ENCODE results near the gene MTIF2. TPM values are rescaled to one million over a fixed set of nuclear protein-coding genes. Genes with fewer than 3 reads are reported as not detected.
A peak's percentile ranks its signal among the peaks of the same experiment; 100 is the strongest.

The MTIF2 gene
- total and polyA plus RNA-seq, 9 of the 15 experiments (the other 6 are each of a cell fraction or from before 2014, with no cell fraction given) = 58.7 to 143 (median 105) TPM

DNA sequence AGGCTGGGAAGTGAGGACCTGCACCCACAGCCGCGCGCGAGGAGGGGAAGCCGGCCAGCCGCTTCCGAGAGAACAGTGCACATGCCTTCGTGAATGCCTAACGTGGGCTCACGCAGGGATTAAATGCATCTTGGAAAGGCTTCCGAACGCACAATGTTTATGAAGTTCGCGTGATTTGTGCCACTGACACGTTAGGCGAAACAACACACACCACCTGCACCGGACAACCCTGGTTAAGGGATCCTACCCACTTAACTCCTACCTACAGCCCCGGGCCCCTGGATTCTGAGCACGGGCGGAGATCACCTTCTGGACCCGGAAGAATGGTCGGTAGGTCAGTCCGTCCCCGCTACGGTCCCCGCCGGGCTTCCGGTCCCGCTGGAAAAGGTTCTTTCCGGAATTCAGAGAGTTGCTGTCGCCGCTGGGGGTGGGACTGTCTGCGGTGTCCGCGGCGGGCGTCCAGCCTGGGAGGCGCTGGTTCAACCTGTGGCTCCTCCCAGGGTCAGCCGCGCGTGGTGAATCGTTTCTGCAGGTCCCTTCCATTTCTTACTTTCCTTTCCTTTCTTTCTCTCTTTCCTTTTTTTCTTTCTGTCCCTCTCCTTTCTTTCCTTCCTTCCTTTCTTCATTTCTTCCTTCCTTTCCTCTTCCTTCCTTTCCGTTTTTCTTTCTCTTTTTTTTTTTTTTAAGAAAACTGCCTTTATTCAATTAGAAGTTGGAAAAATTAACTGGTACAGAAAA, at the start of gene MTIF2 (continued):
- TF ChIP-seq, protein P1, sequence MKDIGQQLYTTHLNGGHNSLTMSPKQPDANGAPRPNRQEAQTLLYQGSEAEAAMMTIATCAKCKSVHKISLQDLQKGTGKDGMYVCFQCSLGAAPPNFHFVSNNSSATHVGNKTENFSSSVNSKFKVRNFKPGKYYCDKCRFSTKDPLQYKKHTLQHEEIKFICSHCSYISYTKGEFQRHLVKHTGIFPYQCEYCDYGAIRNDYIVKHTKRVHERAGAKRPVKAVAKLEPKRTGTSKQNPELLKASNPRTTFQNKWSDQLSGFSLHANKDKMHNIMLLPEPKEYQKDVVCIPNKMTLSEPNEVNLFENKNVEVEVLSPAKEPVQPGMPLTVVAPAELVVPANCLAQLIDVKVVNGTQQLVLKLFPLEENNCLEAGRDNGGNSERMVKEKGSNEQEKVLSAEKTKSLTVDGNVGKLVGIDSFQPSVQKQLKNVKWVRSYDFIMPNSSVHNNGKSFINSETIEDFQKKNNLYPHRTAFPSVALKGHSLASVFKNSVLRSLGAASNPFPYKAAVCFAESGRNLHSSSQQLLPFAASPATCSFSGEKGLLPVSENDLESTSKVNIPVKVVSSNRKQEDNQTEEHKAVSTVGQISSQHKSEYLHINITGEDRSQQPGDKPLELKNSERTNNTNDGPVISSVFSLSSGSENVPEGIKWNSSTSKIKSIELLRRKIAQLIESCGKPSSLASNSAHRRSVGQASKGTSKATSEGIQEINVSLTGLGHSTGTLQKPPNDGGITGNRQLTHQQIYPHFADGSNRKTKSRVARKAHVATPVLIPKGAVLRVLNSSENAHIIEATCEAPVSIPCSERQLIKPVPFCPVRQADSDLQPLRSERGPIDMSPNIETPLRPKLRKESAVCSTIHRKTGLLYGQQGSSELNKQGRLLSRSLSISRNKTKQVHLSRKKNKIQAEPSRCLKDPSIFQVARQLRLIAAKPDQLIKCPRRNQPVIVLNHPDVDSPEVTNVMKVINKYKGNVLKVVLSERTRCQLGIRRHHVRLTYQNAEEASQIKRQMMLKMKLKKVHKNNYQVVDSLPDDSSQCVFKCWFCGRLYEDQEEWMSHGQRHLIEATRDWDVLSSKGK (CRISPR knock-in tag; IDR thresholded peaks at IDR 0.05) = no peak
- TF ChIP-seq ZNF77 (CRISPR knock-in tag; IDR thresholded peaks at IDR 0.05) = no peak
- TF ChIP-seq SMAD2 (IDR thresholded peaks at IDR 0.05; ENCODE audit: low read depth, low read length) = peak; percentile 48; the same call in 1 of the 2 replicates
- 0 out of 2 replicates have a peak, but pooled peaks have one; percentile 44 for TF ChIP-seq SMARCA5 (IDR thresholded peaks at IDR 0.05)
- TF ChIP-seq ZKSCAN8 (CRISPR knock-in tag; IDR thresholded peaks at IDR 0.05) = 0 out of 2 replicates have a peak, but pooled peaks have one; percentile 71
- peak; percentile 100 for TF ChIP-seq SMAD4 (CRISPR knock-in tag; conservative IDR thresholded peaks at IDR 0.05)
- TF ChIP-seq ZNF780A (CRISPR knock-in tag; IDR thresholded peaks at IDR 0.05) = no peak
- TF ChIP-seq, protein P2, sequence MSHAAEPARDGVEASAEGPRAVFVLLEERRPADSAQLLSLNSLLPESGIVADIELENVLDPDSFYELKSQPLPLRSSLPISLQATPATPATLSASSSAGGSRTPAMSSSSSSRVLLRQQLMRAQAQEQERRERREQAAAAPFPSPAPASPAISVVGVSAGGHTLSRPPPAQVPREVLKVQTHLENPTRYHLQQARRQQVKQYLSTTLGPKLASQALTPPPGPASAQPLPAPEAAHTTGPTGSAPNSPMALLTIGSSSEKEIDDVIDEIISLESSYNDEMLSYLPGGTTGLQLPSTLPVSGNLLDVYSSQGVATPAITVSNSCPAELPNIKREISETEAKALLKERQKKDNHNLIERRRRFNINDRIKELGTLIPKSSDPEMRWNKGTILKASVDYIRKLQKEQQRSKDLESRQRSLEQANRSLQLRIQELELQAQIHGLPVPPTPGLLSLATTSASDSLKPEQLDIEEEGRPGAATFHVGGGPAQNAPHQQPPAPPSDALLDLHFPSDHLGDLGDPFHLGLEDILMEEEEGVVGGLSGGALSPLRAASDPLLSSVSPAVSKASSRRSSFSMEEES (CRISPR knock-in tag; IDR thresholded peaks at IDR 0.05) = no peak
- TF ChIP-seq, protein P3, sequence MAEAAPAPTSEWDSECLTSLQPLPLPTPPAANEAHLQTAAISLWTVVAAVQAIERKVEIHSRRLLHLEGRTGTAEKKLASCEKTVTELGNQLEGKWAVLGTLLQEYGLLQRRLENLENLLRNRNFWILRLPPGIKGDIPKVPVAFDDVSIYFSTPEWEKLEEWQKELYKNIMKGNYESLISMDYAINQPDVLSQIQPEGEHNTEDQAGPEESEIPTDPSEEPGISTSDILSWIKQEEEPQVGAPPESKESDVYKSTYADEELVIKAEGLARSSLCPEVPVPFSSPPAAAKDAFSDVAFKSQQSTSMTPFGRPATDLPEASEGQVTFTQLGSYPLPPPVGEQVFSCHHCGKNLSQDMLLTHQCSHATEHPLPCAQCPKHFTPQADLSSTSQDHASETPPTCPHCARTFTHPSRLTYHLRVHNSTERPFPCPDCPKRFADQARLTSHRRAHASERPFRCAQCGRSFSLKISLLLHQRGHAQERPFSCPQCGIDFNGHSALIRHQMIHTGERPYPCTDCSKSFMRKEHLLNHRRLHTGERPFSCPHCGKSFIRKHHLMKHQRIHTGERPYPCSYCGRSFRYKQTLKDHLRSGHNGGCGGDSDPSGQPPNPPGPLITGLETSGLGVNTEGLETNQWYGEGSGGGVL (CRISPR knock-in tag; IDR thresholded peaks at IDR 0.05) = no peak
- 0 out of 2 replicates have a peak, but pooled peaks have one; percentile 35 for TF ChIP-seq HDGF (IDR thresholded peaks at IDR 0.05)
- TF ChIP-seq, protein P4, sequence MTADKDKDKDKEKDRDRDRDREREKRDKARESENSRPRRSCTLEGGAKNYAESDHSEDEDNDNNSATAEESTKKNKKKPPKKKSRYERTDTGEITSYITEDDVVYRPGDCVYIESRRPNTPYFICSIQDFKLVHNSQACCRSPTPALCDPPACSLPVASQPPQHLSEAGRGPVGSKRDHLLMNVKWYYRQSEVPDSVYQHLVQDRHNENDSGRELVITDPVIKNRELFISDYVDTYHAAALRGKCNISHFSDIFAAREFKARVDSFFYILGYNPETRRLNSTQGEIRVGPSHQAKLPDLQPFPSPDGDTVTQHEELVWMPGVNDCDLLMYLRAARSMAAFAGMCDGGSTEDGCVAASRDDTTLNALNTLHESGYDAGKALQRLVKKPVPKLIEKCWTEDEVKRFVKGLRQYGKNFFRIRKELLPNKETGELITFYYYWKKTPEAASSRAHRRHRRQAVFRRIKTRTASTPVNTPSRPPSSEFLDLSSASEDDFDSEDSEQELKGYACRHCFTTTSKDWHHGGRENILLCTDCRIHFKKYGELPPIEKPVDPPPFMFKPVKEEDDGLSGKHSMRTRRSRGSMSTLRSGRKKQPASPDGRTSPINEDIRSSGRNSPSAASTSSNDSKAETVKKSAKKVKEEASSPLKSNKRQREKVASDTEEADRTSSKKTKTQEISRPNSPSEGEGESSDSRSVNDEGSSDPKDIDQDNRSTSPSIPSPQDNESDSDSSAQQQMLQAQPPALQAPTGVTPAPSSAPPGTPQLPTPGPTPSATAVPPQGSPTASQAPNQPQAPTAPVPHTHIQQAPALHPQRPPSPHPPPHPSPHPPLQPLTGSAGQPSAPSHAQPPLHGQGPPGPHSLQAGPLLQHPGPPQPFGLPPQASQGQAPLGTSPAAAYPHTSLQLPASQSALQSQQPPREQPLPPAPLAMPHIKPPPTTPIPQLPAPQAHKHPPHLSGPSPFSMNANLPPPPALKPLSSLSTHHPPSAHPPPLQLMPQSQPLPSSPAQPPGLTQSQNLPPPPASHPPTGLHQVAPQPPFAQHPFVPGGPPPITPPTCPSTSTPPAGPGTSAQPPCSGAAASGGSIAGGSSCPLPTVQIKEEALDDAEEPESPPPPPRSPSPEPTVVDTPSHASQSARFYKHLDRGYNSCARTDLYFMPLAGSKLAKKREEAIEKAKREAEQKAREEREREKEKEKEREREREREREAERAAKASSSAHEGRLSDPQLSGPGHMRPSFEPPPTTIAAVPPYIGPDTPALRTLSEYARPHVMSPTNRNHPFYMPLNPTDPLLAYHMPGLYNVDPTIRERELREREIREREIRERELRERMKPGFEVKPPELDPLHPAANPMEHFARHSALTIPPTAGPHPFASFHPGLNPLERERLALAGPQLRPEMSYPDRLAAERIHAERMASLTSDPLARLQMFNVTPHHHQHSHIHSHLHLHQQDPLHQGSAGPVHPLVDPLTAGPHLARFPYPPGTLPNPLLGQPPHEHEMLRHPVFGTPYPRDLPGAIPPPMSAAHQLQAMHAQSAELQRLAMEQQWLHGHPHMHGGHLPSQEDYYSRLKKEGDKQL (CRISPR knock-in tag; IDR thresholded peaks at IDR 0.05; ENCODE audit: borderline replicate concordance) = no peak
- TF ChIP-seq GATAD2B (IDR thresholded peaks at IDR 0.05; ENCODE audit: borderline replicate concordance) = no peak; the same call in 1 of the 2 replicates
- TF ChIP-seq, protein P5, sequence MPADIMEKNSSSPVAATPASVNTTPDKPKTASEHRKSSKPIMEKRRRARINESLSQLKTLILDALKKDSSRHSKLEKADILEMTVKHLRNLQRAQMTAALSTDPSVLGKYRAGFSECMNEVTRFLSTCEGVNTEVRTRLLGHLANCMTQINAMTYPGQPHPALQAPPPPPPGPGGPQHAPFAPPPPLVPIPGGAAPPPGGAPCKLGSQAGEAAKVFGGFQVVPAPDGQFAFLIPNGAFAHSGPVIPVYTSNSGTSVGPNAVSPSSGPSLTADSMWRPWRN (IDR thresholded peaks at IDR 0.05; ENCODE audit: low read depth) = no peak
- peak; percentile 98 for TF ChIP-seq NCOA1 (IDR thresholded peaks at IDR 0.05; ENCODE audit: low read depth)
